GM21786 (cell line): ENCODE measurements around the gene WDR64.
A peak's percentile ranks its signal among the peaks of the same experiment; 100 is the strongest.
"Not testable (repeated sequence)": the region's sequence is repeated elsewhere in the genome, so short reads cannot be mapped to it uniquely, and the experiment has no call there.

Source experiments
- ATAC-seq: cut with Tn5 transposase; IDR thresholded peaks from one replicate; pipeline ENCODE4 v1.9.1; 2021; ENCODE audit not compliant: unreplicated experiment

WDR64 gene

GRCh38 chr1:241735493-241735926 lies 83.4 kb downstream of the WDR64 start:
- not testable (repeated sequence) for ATAC-seq

DNA sequence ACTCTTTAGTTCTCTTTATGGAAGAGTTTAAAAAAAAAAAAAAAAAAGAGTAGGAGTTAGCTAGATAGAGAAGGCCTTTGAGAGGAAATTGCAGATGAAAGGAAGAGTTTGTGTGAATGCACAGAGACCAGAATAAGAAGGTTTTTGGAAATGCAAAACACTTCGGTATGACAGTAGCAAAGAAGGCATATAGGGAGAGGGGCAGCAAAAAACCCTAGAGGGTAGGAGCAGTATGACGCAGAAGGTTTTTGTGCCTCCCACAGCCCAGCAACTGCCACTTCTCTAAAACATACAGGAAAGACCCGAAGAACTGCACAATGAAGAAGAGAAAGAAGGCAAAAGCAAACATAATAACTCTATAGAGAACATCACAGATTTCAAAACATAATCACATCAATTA lies 84.3 kb downstream of the WDR64 start:
- ATAC-seq: no peak

- ATAC-seq: no peak
These were observed 86.4 kb downstream of the WDR64 start for GRCh38 chr1:241738284-241739078.

DNA sequence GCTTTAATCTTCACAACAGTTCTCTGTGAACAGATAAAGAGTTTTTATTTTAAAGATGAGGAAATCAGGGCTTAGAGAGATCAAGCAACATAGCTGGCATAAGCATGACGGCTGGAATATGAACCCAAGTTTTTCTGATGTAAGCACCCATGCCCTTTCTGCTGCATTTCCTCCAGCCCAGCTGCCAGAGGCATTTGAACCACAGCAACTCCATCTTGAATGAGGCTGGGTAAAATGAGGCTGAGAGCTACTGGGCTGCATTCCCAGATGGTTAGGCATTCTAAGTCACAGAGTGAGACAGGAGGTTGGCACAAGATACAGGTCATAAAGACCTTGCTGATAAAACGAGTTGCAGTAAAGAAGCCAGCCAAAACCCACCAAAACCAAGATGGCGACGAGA lies 90.0 kb downstream of the WDR64 start:
- no peak for ATAC-seq

DNA sequence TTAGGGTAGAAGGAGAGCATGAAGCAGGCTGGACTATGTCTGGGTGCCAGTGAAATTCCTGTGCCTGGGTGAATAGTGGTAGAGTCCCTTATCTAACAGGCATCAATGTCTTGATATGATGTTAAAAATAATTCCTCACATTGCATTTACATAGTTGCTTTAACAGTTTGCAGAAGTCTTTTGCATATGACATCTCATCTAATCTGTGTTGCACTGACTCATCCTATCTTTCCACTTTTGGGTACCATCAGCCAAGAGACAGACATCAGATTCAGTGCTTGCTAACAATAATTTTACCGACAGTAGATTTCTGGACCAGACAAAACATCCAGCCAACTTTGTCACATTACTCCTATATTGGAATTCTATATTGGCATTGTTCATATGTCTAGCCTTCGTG lies 92.5 kb downstream of the WDR64 start:
- ATAC-seq: no peak

GRCh38 chr1:241747992-241748391 lies 95.9 kb downstream of the WDR64 start:
- no peak for ATAC-seq

DNA sequence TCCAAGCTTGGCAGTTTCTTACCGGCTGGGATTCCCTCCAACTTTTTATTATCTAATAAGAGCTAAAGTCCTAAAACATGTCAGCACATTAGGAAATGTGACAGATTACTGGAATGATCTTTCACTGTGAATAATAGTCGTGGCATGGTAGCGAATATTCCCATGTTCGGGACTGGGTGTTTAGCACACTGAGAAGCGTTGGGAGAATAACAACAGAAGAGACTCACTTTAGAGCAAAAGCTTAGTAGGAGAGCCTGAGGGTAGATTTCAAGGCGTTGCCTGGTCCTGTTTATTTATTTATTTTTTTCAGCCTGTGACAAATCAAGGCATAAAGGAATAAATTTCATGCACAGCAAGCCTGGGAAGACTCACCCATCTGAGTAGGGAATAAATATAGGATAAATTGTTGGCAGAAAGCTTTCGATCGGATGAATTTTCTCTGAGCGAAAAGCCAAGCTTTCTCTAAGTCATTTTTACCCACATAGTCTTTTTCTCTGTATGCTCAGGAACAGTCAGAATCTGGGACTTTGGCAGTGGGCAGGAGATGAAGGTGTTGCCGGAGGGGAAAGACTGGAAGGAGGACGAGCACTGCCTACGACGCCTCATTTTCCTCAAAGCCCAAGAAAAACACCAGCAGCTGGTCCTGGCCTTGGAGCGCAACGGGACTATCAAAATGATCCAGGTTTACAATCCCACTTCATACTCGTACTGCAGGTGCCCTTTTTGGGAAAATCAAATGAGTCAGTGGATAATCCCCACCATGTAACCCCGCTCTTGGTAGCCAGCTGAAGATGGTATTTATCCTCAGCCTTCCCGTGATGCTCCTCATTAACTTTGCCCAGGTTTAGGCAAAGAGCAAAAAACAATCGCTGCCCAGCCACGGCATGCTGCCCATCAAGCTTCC lies 97.2 kb downstream of the WDR64 start:
- no peak for ATAC-seq

- ATAC-seq: no peak
These were observed 98.0 kb downstream of the WDR64 start for GRCh38 chr1:241749945-241750695.

- ATAC-seq: no peak
These were observed 99.4 kb downstream of the WDR64 start for GRCh38 chr1:241751524-241751923.

DNA sequence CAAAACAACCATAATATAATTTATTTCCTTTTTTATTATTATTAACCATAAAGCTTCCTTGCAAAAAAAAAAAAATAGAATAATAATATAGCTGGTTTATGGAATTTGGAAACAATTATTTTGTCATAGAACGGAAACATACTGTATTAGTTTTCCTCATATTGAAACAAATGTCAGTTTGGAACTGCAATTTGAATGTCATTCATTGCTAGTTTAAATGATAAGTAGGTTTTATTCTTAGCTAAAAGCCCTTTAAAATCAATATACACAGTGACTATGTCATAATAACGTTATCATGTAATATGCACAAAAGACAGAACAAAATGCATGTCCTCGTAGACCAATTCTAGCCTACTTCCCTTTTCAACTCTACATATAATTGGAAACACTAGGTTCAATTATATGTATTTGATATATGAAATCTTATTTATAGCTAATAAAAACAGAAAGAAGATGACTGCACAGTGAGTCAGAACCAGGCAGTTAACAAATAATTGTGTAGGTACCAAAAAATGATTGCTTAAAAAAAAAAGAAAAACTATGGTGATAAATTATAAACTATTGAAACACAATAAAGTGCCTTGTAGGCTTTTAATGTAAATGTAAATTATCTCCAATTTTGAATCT lies 110.7 kb downstream of the WDR64 start:
- ATAC-seq: no peak

DNA sequence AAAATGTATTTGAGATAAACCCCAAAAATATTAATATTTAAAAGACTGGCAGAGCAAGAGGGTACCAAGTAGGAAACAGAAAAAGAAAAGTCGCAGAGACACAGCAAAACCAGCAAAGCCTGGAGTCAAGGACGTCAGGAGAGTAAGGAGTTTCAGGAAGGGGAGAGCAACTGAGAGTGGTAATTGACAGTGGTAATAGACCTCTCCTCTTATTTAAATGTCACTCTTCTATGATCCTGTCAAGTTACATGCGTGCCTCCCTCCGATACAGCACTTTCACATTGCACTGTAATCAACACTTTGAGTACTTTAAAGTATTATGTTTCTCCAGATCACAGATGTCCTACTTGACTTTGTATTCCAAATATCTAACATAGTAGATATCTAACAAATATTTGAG lies 113.3 kb downstream of the WDR64 start:
- no peak for ATAC-seq

- no peak for ATAC-seq
These were observed 115.7 kb downstream of the WDR64 start for GRCh38 chr1:241767737-241768136.

- peak; percentile 41 for ATAC-seq
These were observed 118.0 kb downstream of the WDR64 start for GRCh38 chr1:241770115-241770514.

DNA sequence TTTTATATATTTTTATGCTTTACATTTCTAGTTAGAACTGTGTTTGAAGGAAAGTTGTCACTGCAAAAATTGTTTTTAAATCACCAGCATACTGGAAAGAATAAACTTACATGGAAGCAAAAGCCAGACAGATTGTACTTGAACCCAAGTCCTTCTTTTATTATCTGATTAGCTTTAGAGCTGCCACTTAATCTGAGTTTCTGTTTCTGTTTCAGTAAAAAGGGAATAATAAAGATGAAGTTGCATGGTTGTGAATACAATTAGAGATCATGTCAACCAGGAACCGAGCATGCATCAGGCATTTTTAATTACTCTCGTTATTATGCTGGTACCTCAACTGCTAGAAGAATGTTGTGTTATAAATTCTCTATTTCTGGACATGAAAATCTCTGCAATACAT lies 119.0 kb downstream of the WDR64 start:
- ATAC-seq: no peak

DNA sequence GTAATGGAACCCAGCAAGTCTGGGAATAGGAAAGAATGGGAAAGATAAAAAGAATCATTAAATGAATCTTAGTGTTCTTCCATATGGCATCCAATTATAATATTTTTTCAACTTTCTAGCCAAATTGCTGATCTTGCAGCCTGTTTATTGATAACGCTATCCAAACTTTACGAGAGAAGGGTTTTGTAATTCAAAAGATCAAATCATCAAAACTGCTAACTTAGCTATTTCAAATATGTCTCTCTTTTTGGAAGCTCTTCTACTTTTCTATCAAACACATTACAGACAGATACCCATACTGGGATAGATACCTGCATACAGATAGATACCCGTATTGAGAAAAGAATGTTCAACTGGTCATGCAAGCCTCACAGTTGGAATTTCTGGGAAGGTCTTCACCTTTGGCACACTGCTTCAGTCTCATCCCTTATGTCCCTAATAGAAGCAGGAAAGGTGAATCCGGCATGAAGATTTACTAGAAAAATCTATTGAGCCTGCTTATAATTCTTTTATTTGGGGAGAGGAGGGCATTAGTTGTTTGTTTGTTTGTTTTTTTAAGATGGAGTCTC lies 120.9 kb downstream of the WDR64 start:
- no peak for ATAC-seq

DNA sequence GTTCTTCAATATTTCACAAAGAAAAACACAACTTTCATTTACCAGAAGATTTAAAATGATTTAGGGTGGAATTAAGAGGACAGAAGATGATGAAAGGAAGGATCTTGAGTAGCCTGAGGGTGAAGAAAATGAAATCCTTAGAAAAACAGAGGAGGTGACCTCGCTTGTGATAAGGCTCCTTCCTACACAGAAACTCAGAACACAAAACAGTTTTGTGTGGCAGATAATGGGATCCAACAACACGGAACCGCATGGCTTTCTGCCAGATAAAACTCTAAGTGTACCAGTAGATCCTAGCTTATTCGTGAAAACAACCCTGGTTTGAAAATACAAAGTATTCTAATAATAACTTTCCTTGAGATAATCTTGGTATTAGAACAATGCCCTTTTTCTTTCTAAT lies 121.9 kb downstream of the WDR64 start:
- ATAC-seq: no peak

- no peak for ATAC-seq
These were observed 122.9 kb downstream of the WDR64 start for GRCh38 chr1:241775021-241775420.

- no peak for ATAC-seq
These were observed 124.8 kb downstream of the WDR64 start for GRCh38 chr1:241776911-241777310.

GRCh38 chr1:241778117-241778516 lies 126.0 kb downstream of the WDR64 start:
- no peak for ATAC-seq

- no peak for ATAC-seq
These were observed 127.8 kb downstream of the WDR64 start for GRCh38 chr1:241779897-241780296.

DNA sequence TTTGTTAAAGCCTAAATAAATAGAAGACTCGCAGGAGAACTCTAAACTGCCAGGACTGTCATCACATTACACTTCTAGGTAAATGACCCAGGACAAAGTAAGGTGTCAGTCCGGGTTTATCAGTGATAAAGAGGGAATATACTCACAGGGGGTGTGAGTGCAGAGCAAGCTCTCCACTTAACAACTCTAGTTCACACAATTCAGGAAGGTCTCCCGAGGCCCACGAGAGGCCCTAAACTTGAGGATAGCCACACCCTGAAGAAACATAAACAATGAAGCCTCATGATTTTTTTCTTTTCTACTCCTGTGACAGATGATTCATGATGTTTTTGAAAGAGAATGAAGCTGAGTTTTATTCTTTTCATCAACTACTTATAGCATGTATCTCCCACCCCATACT lies 130.3 kb downstream of the WDR64 start:
- no peak for ATAC-seq
